Right lobe of liver (tissue), 4 donors: ENCODE data around the gene SFXN1.

ENCODE experiments used
- POLR2A ChIP-seq: fragments of 450-650 bp; IDR thresholded peaks from one replicate; pipeline ENCODE4 v1.6.1; 2017; ENCODE audit warnings: antibody characterized with exemption, mild to moderate bottlenecking
- TF ChIP-seq, protein P1 (sequence below), 4 donors: fragments of 200-600 bp in 3 of 4; fragments of 450-650 bp in 1 of 4; IDR thresholded peaks; one replicate each; pipeline versions ENCODE4 v1.5.1 to v1.8.0; 2016 to 2022; ENCODE audit warnings: antibody characterized with exemption in 4 of 4, mild to moderate bottlenecking in 2 of 4
- donor health status: DM: no; HTN: no; CAD: no.
- donor health status: DM: no; HTN: no; CAD: no.
- donor health status: DM: no; HTN: yes; CAD: no.

DNA sequence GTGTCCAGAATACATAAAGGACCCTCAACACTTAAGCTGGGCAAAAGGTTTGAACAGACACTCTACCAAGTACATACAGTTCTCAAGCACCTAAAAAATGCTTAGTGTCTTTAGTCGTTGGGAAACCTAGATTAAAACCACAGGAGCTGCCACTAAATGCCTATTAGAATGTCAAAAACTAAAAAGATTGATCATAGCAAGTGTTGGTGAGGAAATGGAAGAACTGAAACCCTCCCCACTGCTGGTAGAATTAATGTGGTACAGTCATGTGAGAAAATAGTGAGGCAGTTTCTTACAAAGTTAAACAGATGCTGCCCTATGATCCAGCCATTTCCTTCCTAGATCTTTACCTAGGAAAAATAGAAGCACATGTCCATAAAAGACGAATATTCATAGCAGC is 40.6 kb downstream of the SFXN1 start:
- TF ChIP-seq, protein P1, sequence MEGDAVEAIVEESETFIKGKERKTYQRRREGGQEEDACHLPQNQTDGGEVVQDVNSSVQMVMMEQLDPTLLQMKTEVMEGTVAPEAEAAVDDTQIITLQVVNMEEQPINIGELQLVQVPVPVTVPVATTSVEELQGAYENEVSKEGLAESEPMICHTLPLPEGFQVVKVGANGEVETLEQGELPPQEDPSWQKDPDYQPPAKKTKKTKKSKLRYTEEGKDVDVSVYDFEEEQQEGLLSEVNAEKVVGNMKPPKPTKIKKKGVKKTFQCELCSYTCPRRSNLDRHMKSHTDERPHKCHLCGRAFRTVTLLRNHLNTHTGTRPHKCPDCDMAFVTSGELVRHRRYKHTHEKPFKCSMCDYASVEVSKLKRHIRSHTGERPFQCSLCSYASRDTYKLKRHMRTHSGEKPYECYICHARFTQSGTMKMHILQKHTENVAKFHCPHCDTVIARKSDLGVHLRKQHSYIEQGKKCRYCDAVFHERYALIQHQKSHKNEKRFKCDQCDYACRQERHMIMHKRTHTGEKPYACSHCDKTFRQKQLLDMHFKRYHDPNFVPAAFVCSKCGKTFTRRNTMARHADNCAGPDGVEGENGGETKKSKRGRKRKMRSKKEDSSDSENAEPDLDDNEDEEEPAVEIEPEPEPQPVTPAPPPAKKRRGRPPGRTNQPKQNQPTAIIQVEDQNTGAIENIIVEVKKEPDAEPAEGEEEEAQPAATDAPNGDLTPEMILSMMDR (IDR thresholded peaks at IDR 0.05): no peak
- no peak for TF ChIP-seq POLR2A
